Transverse colon (tissue), 4 donors: Measurements from ENCODE around the gene SUOX.

Experiments used
- CTCF ChIP-seq, 5 experiments: fragments of 200-600 bp in 3 of 5; fragments of 450-650 bp in 2 of 5; sonication (generic) in 3 of 5; IDR thresholded peaks; 1 replicate in 2 of 5; 2 replicates in 3 of 5; pipeline ENCODE4 v1.5.1; 2016 to 2017; ENCODE audit warnings: antibody characterized with exemption in 5 of 5, inconsistent platforms in 3 of 5, mild to moderate bottlenecking in 2 of 5, moderate library complexity in 1 of 5
- POLR2A ChIP-seq: fragments of 450-650 bp; IDR thresholded peaks from one replicate; pipeline ENCODE4 v1.6.1; 2016; ENCODE audit warnings: antibody characterized with exemption, mild to moderate bottlenecking, moderate library complexity
- POLR2AphosphoS5 ChIP-seq, 3 donors: sonication (generic); formaldehyde crosslinking; IDR thresholded peaks; one replicate each; pipeline ENCODE4 v1.6.1; 2016; ENCODE audit warnings: antibody characterized with exemption in 3 of 3

- no peak for TF ChIP-seq CTCF (IDR thresholded peaks at IDR 0.05)
- TF ChIP-seq POLR2A: no peak
- no peak for TF ChIP-seq POLR2AphosphoS5 (IDR thresholded peaks at IDR 0.05)
Observed at GRCh38 chr12:55972042-55972441, 25.0 kb upstream of the SUOX start.
